Epithelial cell of esophagus (primary cell): Measurements from ENCODE around the gene RPS27A.
"Not testable (repeated sequence)": the region's sequence is repeated elsewhere in the genome, so short reads cannot be mapped to it uniquely, and the experiment has no call there.

Experiments
- DNase-seq: peaks from one replicate; pipeline ENCODE4 v3.0.0; 2010; ENCODE audit warnings: low read depth
- H3K4me3 ChIP-seq: 2 replicates; pipeline ENCODE4 v1.5.1; 2011; ENCODE audit warnings: mild to moderate bottlenecking, low read length, control low read depth
- CTCF ChIP-seq: IDR thresholded peaks from 2 replicates; pipeline ENCODE4 v1.5.1; 2011; ENCODE audit warnings: low read depth, mild to moderate bottlenecking, low read length, control low read depth, inconsistent platforms; ENCODE audit not compliant: insufficient read depth; ENCODE audit errors: missing control alignments

Gene RPS27A

GRCh38 chr2:55223958-55224760, 8.3 kb upstream of the RPS27A start:
- no peak for TF ChIP-seq CTCF
- H3K4me3 ChIP-seq, result no peak overlapping the region
- DNase-seq, result no peak

GRCh38 chr2:55224761-55225261, 7.7 kb upstream of the RPS27A start:
- TF ChIP-seq CTCF, result no peak
- no peak overlapping the region for H3K4me3 ChIP-seq
- DNase-seq, result no peak

GRCh38 chr2:55225481-55226020, 6.9 kb upstream of the RPS27A start:
- TF ChIP-seq CTCF, result no peak
- H3K4me3 ChIP-seq, result no peak overlapping the region
- no peak for DNase-seq

- DNase-seq, H3K4me3 ChIP-seq: not testable (repeated sequence)
These were observed 4.9 kb upstream of the RPS27A start for GRCh38 chr2:55227437-55228225.

GRCh38 chr2:55228226-55228563, 4.3 kb upstream of the RPS27A start:
- no peak for TF ChIP-seq CTCF
- DNase-seq, result no peak
- no peak overlapping the region for H3K4me3 ChIP-seq

GRCh38 chr2:55229221-55229620, 3.3 kb upstream of the RPS27A start:
- DNase-seq, result no peak
- no peak overlapping the region for H3K4me3 ChIP-seq
- no peak for TF ChIP-seq CTCF

GRCh38 chr2:55230551-55230950, 1.9 kb upstream of the RPS27A start:
- DNase-seq, result no peak
- H3K4me3 ChIP-seq, result no peak overlapping the region
- no peak for TF ChIP-seq CTCF
